GM08714 (cell line): ENCODE data around the gene NPHP4.
"Not testable (repeated sequence)": the region's sequence is repeated elsewhere in the genome, so short reads cannot be mapped to it uniquely, and the experiment has no call there.

ENCODE experiments used
- H3K4me3 ChIP-seq: fragments of 200-500 bp; sonication (Bioruptor generic); 2 replicates; pipeline ENCODE4 v1.5.1; 2014; ENCODE audit warnings: mild to moderate bottlenecking, low read length, inconsistent platforms
- ZNF274 ChIP-seq: IDR thresholded peaks from 2 replicates; pipeline ENCODE4 v1.6.1; 2012; ENCODE audit warnings: mild to moderate bottlenecking, low read depth, low read length

Gene NPHP4

DNA sequence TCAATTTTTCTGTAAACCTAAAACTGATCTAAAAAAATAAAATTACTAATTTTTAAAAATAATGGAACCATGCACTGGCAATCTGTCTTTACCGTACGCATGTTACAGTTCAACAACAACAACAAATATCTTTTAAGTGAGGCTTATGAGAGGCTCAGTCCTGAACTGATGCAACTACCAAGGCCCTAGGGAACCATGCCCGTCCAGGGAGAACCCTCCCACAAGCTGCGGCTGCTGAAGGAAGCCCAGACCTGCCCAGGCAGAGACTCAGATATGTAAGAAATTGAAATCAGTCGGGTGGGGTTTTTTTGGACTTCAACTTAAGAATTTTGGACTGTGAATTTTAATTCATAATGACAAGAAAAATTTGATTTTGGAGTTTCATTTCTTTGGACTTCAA lies 91.1 kb downstream of the NPHP4 start:
- TF ChIP-seq ZNF274, result no peak
- H3K4me3 ChIP-seq, result no peak overlapping the region

DNA sequence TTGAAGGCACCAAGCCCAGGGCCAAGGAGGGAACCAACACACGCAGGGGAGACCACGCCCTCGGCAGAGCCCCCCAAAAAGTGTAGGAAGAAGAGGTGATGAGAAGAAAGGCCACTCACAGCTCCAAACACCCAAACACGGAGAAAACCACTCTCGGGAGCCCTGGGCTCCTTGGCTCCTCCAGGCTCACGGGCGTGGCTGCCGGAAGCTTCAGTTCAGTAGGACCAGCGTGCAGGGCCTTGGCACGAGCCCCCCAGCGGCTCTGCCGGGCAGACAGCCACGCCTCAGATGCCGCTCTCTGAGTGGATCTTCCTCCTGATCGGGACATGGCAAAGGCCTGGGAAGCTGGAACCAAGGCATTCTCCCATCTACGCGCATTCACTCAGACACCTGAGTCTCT lies 94.0 kb downstream of the NPHP4 start:
- no peak overlapping the region for H3K4me3 ChIP-seq
- no peak for TF ChIP-seq ZNF274

GRCh38 chr1:5896706-5897660 lies 95.2 kb downstream of the NPHP4 start:
- no peak overlapping the region for H3K4me3 ChIP-seq
- TF ChIP-seq ZNF274, result no peak

DNA sequence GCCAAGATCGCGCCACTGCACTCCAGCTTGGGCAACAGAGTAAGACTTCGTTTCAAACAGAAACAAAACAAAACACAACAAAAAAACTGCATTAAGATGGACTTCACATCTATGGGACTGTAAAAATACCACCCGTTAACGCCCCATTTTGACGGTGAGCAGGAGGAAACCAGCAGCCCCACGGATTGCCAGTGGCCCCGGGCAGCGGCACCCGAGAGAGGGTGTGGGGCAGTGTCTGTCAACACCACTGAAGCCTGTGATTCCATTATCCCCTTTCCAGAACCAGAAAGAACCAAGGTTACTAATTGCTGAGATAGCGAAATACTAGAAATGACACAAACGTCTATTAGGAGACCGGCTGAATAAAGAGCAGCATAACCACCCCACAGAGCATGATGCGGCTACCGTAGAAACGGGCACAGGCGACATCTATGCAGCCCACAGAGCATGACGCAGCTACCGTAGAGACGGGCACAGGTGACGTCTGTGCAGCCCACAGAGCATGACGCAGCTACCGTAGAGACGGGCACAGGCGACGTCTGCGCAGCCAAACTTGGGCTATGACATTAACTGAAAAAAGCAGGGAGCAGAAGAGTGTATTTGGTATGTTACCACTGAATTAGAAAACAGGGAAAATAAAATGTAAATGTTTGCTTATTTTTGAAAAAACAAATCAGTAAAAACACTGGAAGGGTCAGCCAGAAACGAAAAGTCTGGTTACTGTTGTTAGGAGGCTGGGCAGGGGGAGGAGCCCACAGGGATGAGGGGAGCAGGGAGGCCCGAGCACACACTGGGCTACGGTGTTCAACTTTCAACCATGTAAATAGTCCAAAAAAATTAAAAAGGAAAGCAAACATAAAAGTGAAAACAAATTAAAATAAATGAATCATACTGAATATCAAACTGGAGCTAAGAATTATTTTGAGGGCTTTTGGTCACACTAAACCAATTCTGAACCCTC lies 96.5 kb downstream of the NPHP4 start:
- no peak for TF ChIP-seq ZNF274
- H3K4me3 ChIP-seq, result no peak overlapping the region

GRCh38 chr1:5893699-5894278 lies 98.4 kb downstream of the NPHP4 start:
- H3K4me3 ChIP-seq, result not testable (repeated sequence)

GRCh38 chr1:5892329-5892728 lies 99.9 kb downstream of the NPHP4 start:
- no peak for TF ChIP-seq ZNF274
- H3K4me3 ChIP-seq, result no peak overlapping the region

GRCh38 chr1:5891736-5892135 lies 100.5 kb downstream of the NPHP4 start:
- TF ChIP-seq ZNF274, result no peak

DNA sequence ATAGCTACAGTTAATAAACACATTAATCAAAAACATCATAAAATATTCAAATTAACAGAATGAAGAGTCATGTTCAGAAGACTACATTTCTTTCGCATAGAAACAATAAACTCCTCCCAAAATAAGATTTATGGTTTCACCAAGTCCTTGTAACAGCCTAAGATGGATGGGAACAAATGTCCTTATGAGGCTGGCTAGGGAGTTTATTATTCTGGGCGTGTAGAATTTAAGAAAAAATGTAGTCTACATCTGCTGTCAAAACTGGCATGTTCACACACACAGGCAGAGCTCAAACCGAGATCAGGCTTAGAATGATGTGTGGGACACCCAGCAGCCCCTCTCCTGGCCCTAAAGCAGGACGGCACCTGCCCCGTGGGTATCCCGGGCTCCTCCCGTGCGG lies 101.1 kb downstream of the NPHP4 start:
- no peak for TF ChIP-seq ZNF274

More at GRCh38 chr1:5891736-5892135, 100.5 kb downstream of the NPHP4 start:
- no peak overlapping the region for H3K4me3 ChIP-seq

DNA sequence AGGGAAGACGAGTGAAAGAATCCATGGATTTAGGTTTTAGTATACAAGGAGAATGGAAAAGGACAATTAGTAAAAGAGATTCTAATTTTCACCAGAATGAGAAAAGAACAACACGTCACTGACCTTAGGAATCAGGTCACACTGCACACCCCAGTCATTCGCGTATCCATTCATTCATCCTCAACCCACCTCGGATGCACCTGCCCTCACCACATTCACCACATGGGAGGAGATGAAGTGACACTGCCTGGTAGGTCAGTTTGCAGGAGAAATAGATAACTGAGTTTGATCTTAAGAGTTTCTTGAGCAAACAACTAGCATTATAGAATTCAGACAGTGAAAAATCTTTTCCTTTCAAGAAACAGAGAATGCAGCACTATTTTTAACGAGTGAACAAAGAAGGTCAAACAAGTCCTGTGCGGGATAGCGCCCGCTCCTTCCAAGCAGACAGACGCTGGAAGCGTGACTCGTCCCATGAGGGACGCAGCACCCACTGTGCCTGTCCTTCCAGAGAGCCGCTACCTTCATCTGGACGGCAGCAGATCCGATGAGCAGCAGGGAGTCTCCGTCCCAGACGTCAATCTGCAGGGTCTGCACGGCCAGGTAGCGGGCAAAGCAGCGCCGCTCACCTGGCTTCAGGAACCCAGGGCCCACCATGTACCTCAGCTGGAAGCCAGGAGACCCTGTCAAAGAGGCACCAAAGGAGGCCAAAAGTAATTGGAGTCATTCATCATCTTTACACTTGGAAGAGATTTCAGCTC lies 101.7 kb downstream of the NPHP4 start:
- no peak for TF ChIP-seq ZNF274
- no peak overlapping the region for H3K4me3 ChIP-seq

More for the DNA sequence above, 101.1 kb downstream of the NPHP4 start:
- no peak overlapping the region for H3K4me3 ChIP-seq

- H3K4me3 ChIP-seq, result no peak overlapping the region
- no peak for TF ChIP-seq ZNF274
These were observed 102.3 kb downstream of the NPHP4 start for GRCh38 chr1:5889901-5890300.

- TF ChIP-seq ZNF274, result no peak
- H3K4me3 ChIP-seq, result no peak overlapping the region
These were observed 102.8 kb downstream of the NPHP4 start for GRCh38 chr1:5889462-5889861.

DNA sequence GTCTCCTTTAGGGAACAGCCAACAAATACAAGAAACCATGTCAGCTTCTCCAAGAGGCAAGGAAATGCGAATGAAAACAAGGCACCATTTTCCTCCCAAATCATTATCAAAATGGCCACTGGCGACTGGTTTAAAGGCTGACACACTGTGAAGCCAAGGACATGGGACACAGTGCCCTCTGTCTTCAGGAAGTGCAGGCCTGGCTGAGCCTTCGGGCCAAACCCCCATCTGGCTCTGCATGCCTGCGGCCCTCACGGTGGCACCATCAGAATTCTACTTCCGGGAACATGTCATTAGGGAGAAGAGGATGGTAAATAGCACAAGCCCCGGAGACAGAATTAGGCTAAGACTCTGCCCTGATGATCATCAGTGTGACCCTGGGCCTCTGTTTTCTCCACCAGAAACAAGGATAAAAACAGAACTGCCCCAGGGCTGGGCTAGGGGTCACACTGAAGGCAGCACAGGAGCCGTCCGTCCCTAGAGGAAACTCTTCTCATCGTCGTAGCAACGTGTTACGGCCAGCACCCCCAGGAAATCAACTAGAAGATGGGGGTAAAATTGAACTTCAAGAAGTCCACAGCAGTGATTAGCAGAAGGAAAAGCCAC lies 103.5 kb downstream of the NPHP4 start:
- TF ChIP-seq ZNF274, result no peak
- H3K4me3 ChIP-seq, result no peak overlapping the region

DNA sequence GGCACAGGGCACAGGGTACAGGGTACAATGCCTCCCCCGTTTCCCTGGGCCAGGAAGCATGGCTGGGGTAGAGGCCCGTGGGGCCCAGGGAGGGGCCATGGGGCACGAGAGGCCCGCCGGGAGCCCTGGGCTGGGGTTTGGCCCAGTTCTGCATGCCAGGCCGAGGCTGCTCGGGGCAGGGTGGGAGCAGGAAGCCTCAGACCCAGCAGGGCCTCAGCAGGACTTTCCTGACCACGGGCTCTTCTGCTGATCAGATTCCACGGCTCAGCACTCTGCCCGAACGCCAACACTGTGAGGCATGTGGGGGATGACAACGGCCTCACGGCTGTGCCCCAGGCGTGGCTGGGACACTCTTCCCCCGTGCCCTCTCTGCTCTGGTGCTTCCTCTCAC lies 104.3 kb downstream of the NPHP4 start:
- H3K4me3 ChIP-seq, result no peak overlapping the region
- TF ChIP-seq ZNF274, result no peak
